H1 (cell line): ENCODE measurements around the gene LEFTY1. TPM values are rescaled to one million over a fixed set of nuclear protein-coding genes. Genes with fewer than 3 reads are reported as not detected.

Experiments used
- CHD1 ChIP-seq: IDR thresholded peaks from 2 replicates; pipeline ENCODE4 v1.6.1; 2012; ENCODE audit warnings: low read depth, low read length, improper control_type of control experiment
- CHD2 ChIP-seq: IDR thresholded peaks from 2 replicates; pipeline ENCODE4 v1.6.1; 2012; ENCODE audit warnings: low read length, improper control_type of control experiment
- FOSL1 ChIP-seq: IDR thresholded peaks from 2 replicates; pipeline ENCODE4 v1.6.1; 2011; ENCODE audit warnings: mild to moderate bottlenecking, low read depth, low read length, moderate library complexity; ENCODE audit not compliant: insufficient read depth
- JUN ChIP-seq: IDR thresholded peaks from 2 replicates; pipeline ENCODE4 v1.6.1; 2011; ENCODE audit warnings: low read depth, mild to moderate bottlenecking, improper control_type of control experiment, low read length
- KDM1A ChIP-seq: fragments of 200-600, 300-600 bp; sonication (generic); IDR thresholded peaks from 2 replicates; pipeline ENCODE4 v1.7.1; 2016; ENCODE audit warnings: mild to moderate bottlenecking, low read length, borderline replicate concordance
- MAX ChIP-seq: IDR thresholded peaks from 2 replicates; pipeline ENCODE4 v1.6.1; 2012; ENCODE audit warnings: inconsistent platforms
- SP2 ChIP-seq: IDR thresholded peaks from 2 replicates; pipeline ENCODE4 v1.6.1; 2012; ENCODE audit warnings: mild to moderate bottlenecking, low read length, inconsistent platforms
- polyA plus RNA-seq, 7 experiments: library from polyadenylated mRNA; depleted of rRNA in 3 of 7; stranded (reverse) in 5 of 7; unstranded in 2 of 7; fragments of >200 nt in 5 of 7; fragments of 200-250 nt in 2 of 7; gene quantifications; 1 replicate in 5 of 7; 2 replicates in 1 of 7; 4 replicates in 1 of 7; pipeline versions ENCODE4 v1.2.1 to v1.2.3, GENCODE V29; 2011 to 2013; ENCODE audit warnings: missing spikeins in 2 of 7, mixed read lengths in 2 of 7
- total RNA-seq: library from RNA; stranded (reverse); fragmentation: NEBNext Ultra II Directional; extraction: Animal tissue kit (Norgen Biotek cat#: 25700); gene quantifications from 2 replicates; pipeline ENCODE4 v1.2.1, GENCODE V29; 2021

Gene LEFTY1
- total and polyA plus RNA-seq, 2 of the 8 experiments (the other 6 are each of a cell fraction or from before 2014, with no cell fraction given): 4.5 to 11.7 TPM

GRCh38 chr1:225899044-225899925 is 10.3 kb upstream of the LEFTY1 start (continued):
- TF ChIP-seq SP2 (no peak), FOSL1 (no peak), MAX (0 out of 2 replicates have a peak, but pooled peaks have one; percentile 31), JUN (no peak), CHD2 (no peak), KDM1A (no peak), CHD1 (no peak)
